Muscle of arm (tissue), 14 donors: Measurements from ENCODE around the gene MKKS. TPM values are rescaled to one million over a fixed set of nuclear protein-coding genes. Genes with fewer than 3 reads are reported as not detected.

Source experiments
- DNase-seq: peaks from one replicate; pipeline ENCODE4 v3.0.0-alpha.2; 2013
- long read RNA-seq, 11 donors: transcript quantifications; one replicate each; lab custom pipeline, GENCODE V29; 2026
- polyA plus RNA-seq, 12 donors: library from polyadenylated mRNA; unstranded; fragments of 120-200 nt; gene quantifications; one replicate each; pipeline ENCODE4 v1.2.1, GENCODE V29; 2013; ENCODE audit not compliant: insufficient read length in 12 of 12

The MKKS gene
- 10 to 100 TPM in 11 of 12 donors, not detected in 1; 13.8 to 26.8 (median 22.5) TPM for polyA plus RNA-seq
- long read RNA-seq, donor 1, full-length matches to known transcripts: 4 of 49 reads
- long read RNA-seq, donor 1, partial matches to known transcripts: 45 of 49 reads
- long read RNA-seq, donor 1, other reads (novel, unspliced or antisense): 0 of 49 reads
- long read RNA-seq, donor 2, full-length matches to known transcripts: 11 of 52 reads
- long read RNA-seq, donor 2, partial matches to known transcripts: 41 of 52 reads
- long read RNA-seq, donor 2, other reads (novel, unspliced or antisense): 0 of 52 reads
- long read RNA-seq, donor 3, full-length matches to known transcripts: 4 of 9 reads
- long read RNA-seq, donor 3, partial matches to known transcripts: 5 of 9 reads
- long read RNA-seq, donor 3, other reads (novel, unspliced or antisense): 0 of 9 reads
- long read RNA-seq, donor 4, full-length matches to known transcripts: 3 of 10 reads
- long read RNA-seq, donor 4, partial matches to known transcripts: 7 of 10 reads
- long read RNA-seq, donor 4, other reads (novel, unspliced or antisense): 0 of 10 reads
- long read RNA-seq, donor 5, full-length matches to known transcripts: 9 of 42 reads
- long read RNA-seq, donor 5, partial matches to known transcripts: 33 of 42 reads
- long read RNA-seq, donor 5, other reads (novel, unspliced or antisense): 0 of 42 reads
- long read RNA-seq, donor 6, full-length matches to known transcripts: 7 of 27 reads
- long read RNA-seq, donor 6, partial matches to known transcripts: 20 of 27 reads
- long read RNA-seq, donor 6, other reads (novel, unspliced or antisense): 0 of 27 reads
- long read RNA-seq, donor 7, full-length matches to known transcripts: 1 of 21 reads
- long read RNA-seq, donor 7, partial matches to known transcripts: 20 of 21 reads
- long read RNA-seq, donor 7, other reads (novel, unspliced or antisense): 0 of 21 reads
- long read RNA-seq, donor 8, full-length matches to known transcripts: 14 of 39 reads
- long read RNA-seq, donor 8, partial matches to known transcripts: 25 of 39 reads
- long read RNA-seq, donor 8, other reads (novel, unspliced or antisense): 0 of 39 reads
- long read RNA-seq, donor 9, full-length matches to known transcripts: 3 of 21 reads
- long read RNA-seq, donor 9, partial matches to known transcripts: 18 of 21 reads
- long read RNA-seq, donor 9, other reads (novel, unspliced or antisense): 0 of 21 reads
- long read RNA-seq, donor 10, full-length matches to known transcripts: 8 of 28 reads
- long read RNA-seq, donor 10, partial matches to known transcripts: 20 of 28 reads
- long read RNA-seq, donor 10, other reads (novel, unspliced or antisense): 0 of 28 reads
- long read RNA-seq, donor 11, full-length matches to known transcripts: 7 of 45 reads
- long read RNA-seq, donor 11, partial matches to known transcripts: 38 of 45 reads
- long read RNA-seq, donor 11, other reads (novel, unspliced or antisense): 0 of 45 reads

DNA sequence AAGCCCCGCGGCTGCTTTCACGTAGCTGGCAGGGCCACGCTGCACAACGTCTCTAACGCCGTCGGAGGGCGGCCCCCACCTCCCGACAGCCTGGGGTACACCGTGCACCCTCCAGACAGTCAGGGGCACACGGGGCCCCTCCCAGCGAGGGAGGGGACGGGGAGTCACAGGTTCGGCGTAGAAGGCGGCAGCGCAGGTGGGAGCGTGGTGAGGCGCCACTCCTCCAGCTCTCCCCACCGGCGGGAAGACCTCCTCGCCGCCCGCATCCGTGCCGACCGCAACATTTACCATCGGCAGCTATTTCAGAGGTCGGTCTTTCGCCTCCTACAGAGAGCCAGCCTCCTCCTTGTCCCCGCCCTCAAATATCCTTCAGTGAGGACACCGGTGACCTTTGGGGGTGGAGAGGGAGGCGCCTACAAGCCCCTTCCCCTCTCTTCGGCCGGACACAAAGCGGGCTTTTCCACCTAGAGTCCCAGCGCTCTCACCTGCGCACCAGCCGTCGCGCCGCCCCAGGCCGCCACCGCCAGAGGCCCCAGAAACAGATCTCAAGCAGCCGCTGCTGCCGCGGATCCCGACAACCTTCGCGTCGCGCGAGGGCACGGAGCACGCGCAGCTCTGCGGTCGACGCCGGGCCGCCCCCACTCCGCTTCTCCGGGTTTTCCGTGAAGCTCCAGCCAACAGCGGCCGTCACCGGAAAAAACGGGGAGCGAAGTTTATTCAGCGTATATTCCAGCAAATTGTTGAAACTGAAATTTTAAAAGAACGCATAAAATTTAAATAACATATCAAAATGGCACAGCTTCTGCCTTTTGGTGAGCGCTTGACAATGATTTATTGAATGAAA, at the start of gene MKKS:
Gene MKKS, minus strand, starts transcription at position 600 of the 844 bp plus-strand sequence. CDS start 20,708 bp downstream, outside the sequence.
- peak; percentile 93 for DNase-seq

DNA sequence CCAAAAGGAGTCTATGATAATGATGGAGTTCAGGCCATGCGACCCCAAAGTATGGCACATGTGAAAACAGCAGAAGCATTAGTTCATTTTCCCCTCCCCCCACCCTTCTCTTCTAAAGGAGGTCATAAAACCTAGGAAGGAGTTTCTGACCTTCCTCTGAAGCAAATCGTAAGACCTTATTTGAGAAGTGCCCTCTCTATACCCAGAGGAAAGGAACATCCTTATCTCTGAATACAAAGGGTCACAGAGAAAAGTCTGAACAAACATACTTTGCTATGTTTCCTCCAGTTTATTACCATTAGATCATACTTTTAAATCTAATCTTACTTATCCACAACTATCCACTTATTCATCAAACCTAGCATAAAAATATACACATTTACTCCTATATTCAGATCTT, 49.7 kb upstream of the MKKS start:
- DNase-seq: no peak

DNA sequence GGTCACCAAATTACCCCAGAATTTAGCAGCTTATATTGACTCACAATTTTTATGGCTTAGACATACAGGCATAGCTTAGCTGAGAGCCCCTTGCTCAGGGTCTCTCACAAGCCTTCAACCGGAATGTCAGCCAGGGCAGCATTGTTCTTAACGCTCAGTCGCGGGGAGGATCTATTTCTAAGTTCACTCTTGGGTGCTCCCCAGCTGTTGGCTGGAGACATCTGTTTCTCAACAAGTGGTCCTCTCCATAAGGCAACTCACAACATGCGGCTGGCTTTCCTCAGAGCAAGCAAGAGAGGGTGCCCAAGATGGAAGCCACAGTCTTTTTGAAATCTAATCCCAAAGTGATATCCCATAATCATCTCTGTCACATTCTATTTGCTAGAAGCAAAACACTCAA, 47.7 kb upstream of the MKKS start:
- DNase-seq: no peak

DNA sequence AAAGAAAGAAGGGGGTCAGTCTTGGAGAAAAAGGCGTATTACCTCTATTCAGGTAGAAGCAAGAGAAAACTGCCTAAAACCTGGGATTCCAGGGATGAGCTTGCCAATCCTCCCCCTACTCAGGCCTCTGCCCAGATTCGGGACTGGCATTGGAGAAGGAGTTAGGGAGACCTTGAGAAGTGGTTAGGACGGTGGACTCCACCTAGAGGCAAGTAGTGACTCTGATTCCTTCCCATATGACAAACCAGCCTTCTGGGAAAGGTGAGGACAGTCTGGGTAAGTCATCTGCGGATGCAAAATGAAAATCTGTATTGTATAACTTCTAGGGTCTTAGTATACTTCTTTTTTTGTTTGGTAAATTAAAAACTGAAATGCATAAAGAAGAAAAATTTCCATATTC, 44.9 kb upstream of the MKKS start:
- no peak for DNase-seq

DNA sequence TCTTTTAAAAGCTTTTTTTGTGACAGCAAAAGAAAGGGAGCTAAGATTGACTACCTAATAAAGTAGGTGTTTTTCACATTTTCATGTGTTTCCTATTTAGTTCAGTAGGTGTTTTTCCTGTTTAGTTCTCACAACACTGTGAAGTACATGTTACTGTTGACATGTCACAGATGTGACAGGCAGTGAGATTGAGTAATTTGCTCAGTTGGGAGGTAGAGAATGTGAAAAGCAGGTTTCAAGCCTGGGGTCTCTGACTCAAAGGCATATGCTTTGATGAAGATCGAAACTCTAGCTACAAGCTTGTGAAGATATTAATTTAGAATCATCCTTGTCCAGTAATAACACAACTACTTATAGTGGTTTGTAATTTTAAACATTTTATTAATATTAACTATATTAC, 44.2 kb upstream of the MKKS start:
- no peak for DNase-seq

DNA sequence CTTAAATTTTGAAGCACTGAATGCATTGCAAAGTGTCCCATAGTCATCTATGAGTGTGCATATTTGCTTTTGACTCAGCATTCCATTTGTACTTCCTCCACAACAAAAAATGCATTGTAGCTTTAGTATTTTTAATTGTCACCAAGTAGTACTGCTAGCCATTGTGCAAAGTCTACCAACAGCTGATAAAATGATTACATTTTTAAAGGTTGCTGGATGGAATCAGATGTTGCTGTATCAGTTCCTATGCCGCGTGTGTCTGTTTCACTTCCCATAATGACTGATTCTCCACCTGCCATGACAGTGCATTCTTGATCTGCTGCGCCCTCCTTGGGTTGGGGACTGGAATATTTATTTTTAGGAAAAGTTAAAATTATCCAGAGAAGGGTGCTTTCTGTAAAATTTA, 42.3 kb upstream of the MKKS start:
- no peak for DNase-seq

DNA sequence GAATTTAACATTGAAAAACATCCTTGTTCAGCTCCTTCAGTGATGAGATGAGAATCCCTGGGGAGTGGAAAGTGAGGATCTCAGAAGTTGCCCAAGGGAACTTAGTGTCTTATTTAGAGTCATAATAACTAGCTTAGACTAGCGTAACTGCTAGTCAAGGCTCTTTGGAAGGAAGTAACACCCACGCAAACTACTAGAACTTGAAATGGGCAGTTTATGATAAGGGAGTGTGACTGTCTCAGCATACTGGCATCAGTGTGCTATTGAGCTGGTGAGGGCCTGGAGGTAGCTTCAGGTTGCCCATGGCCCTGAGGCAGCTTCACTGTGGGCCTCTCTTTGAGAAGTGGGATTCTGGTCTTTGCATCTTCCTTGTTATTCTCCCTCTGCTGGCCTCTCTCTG, 41.2 kb upstream of the MKKS start:
- no peak for DNase-seq

DNA sequence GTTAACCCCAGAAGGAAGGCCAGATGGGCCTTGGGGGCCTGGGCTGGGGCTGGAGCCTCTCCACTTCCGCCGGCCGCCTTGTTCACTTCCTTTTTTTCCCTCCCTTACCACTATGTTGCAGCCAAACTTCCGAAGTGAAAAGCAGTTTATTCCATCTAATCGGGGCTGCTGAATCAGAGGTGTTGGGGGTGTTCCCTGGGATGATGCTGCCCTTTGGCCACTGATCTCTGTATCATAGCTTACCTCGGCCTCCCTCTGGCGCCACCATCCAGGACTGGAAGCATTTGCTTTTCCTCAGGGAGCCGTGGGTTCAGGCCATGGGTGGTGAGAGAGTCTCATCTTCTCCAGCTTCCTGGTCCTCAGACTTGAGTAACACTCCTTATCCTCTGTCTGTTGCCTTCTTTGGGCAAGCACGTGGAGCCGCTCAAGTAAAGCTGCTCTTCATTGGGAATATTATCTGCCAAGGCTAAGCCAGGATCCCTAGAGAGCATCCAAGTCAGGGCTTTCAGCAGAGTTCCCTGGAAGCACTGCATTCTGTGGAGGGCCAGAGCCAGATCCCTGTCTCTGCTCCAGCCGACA, 40.7 kb upstream of the MKKS start:
- DNase-seq: no peak

DNA sequence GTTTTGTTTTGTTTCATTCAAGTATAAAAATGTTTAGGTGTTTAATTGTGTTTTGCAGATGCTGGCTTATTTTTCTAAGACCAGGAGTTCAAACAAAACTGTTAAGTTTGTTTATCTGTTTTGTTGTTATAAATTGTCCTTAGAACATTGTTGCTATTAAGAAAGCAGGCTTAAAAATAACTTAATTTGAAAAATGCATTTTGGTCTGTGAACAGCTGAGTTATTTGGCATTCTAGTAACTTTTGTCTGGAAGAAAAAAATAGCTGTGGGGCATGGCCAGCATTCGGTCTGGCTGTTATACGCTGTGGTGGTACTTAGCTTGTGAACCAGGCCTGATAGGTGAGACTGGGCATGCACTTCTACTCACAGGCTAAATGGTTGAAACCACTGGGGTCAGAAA, 38.8 kb upstream of the MKKS start:
- DNase-seq: no peak

DNA sequence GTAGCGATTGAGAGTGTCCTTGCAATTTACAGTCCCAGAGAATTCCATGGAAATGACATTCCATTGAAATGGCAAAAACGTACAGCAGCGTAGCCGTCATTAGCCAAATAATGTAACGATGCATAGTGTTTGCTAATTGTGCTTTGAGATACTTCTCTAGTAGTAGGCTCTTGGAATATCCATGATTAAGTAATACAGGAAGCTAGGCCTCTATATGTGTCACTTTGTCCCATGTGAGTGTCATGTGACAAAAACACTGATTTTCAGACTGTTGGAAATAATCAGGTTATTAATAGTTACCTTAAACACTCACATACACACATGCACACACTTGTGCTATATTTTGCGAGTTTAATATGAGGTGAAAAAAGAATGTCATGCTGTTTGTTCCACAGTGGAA, 36.3 kb upstream of the MKKS start:
- DNase-seq: no peak

DNA sequence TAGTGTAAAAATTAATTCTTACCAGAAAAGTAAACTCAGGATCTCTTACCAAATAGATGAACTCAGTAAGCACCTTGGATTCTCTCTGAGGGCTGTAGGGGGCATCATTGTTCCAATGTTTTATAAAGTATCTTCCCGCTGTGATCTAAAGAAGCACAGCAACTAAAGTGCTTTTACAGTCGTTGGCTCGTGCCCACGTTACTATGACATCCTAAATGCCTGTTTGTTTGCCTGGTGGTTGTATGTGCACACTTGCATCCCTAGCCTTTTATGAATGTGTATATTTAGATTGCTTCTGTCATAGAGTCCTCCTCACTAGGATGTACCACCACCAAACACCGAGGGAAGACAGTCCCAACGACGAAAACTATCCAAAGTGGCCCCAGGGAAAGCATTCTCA, 35.6 kb upstream of the MKKS start:
- DNase-seq: peak; percentile 88

DNA sequence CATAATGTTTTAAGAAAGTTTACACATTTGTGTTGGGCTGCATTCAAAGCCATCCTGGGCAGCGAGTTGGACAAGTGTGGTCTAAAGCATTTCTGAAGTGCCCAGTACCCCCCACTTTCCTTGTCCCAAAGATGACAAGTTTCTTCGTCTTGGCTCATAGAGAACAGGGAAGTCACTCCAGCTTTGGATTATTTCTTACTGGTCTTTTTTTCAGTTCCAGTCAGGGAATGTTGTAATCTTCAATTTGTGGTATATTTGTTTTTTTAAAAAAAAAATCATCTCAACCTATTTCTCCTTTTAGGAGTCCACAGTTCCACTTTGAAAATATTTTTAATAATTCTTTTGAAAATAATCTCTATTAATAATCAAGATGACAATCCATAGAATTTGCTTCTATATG, 35.0 kb upstream of the MKKS start:
- no peak for DNase-seq

DNA sequence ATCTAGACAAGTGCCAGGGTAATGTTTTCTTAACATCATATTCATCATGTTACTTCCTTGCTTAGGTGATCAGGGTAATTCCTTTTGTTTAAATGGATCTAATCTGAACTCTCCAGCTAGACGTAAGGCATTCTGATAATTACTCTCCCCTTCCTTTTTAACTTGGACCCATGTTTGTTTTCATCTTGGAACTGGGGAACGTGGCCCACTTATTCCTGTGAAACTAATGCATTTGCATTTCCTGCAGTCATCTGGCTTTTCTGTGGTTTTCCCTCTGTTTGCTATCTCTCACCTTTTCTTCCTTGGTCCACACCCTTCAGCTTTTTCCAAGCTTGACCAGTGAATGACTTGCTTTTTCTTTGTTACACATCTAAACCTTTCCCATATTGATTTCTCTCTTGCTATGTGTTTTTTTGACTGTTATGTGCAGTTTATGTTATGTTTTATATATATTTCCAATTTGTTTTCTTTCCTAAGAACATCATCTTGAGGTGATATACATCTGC, 34.4 kb upstream of the MKKS start:
- no peak for DNase-seq

DNA sequence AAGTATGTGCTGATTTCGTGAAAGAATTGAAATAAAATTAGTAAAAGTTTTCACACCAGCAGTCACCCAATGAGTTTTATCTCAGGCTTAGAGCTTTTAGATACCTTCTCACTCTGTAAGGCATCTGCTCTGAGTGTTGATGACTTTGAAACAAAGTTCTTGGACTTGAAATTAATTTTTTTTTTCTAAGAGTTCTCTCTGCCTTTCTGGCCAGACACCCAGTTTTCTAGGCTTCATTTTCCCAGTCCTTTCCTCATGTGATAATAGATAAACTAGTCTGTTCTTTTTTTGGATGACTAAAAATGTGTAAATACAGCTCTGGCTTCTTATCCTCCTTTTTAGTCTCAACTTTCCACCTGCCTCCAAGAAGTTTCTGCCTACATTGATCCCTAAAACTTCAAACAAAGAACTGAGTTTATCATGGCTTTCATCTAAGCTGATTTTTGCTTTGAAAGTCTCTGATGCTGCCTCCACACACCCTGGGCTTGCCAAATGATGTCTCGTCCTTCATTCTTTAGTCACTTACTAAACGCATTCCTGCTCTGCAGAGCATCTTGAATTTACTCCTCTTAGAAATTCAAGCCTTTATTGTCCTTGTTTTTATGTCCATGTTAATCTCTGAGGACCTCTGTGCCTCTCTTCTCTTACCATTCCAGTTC, 33.8 kb upstream of the MKKS start:
- no peak for DNase-seq

DNA sequence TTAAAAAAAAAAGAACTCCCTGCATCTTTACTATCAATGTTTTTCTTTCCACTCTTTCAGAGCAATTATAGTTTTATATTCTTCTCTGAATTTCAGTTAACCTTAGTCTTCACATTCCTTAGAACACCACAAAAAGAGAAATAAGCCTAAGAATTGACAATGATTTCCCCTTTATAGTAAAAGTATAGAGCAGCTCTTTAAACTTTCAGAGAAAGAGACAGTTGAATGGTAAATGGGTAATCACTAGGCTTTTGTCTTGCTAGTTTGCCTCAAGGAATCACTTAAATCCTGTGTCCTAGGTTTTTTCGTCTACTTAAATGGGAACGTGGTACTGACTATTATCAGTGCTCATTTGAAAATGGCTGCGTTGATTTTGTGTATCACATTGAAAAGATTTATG, 32.8 kb upstream of the MKKS start:
- DNase-seq: no peak

DNA sequence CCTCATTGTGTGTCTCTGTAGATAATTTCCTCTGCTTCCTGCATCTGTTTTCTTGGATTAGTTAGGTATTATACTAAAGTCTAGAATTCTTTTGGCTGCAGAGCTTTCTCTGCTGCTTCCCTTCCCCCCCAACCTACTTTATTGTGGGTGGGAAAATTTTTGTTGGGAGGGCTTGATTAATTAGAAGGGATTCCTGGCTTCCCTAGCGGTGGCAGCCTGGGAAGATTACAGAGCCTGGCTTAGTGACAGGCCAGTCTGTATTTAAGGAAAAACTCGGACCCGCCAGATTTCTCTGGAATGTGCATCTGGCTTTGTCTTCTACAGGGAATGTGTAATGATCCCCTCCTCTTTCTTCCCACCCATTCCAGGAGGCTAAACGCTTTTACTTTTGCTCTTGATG, 32.3 kb upstream of the MKKS start:
- peak; percentile 79 for DNase-seq

DNA sequence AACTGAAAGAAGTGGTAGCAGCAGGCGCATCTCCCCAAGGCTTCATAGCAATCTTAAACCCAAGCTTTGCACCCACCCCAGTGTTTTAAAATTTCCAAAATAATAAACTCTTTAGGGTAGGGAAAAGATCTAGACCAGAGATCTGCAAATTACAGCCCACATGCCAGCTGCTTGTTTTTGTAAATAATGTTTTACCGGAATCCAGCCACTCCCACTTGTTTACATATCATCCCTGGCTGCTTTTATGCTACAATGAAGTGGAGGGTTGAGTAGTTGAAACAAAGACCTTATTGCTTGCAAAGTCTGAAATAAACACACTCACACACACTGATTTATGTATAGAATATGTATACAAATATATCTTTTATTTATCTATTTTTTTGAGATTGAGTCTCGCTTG, 31.1 kb upstream of the MKKS start:
- no peak for DNase-seq

DNA sequence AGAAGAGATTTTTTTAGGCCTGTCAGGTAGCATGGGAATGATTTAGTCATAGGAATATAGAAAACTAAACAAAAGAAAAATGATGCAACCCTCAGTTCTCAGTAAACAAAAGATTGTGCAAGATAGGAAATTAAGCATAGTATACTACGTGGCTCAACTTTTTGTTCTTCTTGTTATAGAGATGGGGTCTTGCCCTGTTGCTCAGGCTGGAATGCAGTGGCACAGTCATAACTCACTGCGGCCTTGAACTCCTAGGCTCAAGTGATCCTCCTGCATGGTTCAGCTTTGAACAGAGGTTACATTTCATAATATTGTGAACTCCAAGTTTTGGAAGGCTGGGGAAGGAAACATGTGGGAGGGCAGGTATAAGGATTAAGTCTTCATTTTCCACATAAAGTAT, 29.6 kb upstream of the MKKS start:
- no peak for DNase-seq

DNA sequence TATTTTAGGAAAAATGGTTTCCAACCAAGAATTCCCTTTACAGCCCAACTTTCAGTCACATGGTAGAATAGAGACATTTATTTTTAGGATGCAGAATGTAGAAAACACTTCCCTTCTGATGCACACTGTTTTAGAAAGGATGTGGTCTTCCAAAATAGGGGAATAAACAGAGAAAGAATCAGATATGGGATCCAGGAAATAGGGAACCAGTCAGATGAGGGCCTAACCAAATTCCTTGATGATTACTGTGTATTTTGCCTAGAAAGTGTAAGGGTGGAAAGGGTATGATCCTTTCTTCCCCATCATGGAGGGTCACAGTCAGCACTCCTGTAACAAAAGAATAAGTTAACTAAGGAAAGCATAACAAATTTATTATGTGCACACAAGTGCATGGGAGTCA, 28.5 kb upstream of the MKKS start:
- no peak for DNase-seq

DNA sequence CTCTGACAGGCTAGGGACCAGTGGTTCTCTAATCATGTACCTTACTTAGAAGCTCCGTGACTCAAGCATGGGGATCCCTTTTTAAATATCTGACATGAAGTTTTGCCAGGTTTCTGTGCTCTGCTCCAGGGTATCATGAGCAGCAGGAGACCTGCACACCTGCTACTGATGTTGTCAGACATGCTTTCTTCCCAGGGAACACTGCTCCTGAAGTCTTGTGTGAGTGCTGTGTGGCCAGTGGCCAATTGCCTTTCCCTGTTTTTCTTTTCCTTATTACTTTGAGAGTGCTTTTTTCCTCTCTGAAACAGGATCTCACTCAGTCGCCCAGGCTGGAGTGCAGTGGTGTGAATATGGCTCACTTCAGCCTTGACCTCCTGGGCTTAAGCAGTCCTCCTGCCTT, 27.5 kb upstream of the MKKS start:
- no peak for DNase-seq
